OCI-LY1 (cell line): ENCODE measurements around the gene METTL25B.

Experiments used
- EZH2 ChIP-seq: fragments of 200-600 bp; sonication (generic), shearing (Covaris generic); IDR thresholded peaks from 2 replicates; pipeline ENCODE4 v1.8.0; 2017; ENCODE audit warnings: borderline replicate concordance, mixed run types, mild to moderate bottlenecking, antibody characterized with exemption, low read length, moderate library complexity, mixed read lengths
- TF ChIP-seq, protein P1 (sequence below): fragments of 200-600 bp; sonication (generic), shearing (Covaris generic); IDR thresholded peaks from 2 replicates; pipeline ENCODE4 v1.5.1; 2017; ENCODE audit warnings: mild to moderate bottlenecking, antibody characterized with exemption, low read length, moderate library complexity, mixed read lengths

DNA sequence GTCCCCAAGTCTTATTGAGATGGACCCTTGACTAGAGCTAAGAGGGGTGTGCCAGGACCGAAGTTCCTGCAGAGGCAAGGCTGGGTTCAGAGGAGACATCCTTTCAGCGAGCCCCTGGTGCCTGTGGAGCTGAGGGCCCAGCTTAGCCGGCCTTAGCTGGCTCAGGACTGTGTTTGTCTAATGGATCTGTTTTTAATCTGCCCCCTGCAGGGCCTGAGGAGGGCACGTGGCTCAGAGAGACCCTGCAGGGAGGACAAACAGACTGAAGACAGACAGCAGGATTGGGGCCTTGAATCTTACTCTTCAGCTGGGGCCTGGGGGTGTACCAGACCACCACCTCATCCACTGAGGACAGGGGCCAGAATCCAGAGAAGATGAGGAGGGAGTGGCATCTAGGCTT lies 24.5 kb upstream of the METTL25B start:
- TF ChIP-seq, protein P1, sequence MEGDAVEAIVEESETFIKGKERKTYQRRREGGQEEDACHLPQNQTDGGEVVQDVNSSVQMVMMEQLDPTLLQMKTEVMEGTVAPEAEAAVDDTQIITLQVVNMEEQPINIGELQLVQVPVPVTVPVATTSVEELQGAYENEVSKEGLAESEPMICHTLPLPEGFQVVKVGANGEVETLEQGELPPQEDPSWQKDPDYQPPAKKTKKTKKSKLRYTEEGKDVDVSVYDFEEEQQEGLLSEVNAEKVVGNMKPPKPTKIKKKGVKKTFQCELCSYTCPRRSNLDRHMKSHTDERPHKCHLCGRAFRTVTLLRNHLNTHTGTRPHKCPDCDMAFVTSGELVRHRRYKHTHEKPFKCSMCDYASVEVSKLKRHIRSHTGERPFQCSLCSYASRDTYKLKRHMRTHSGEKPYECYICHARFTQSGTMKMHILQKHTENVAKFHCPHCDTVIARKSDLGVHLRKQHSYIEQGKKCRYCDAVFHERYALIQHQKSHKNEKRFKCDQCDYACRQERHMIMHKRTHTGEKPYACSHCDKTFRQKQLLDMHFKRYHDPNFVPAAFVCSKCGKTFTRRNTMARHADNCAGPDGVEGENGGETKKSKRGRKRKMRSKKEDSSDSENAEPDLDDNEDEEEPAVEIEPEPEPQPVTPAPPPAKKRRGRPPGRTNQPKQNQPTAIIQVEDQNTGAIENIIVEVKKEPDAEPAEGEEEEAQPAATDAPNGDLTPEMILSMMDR = no peak
- TF ChIP-seq EZH2 = no peak
